HepG2 (cell line): ENCODE data around the gene MBLAC2. TPM values are rescaled to one million over a fixed set of nuclear protein-coding genes. Genes with fewer than 3 reads are reported as not detected.

Source experiments
- ARNT2 ChIP-seq: sonication (generic); formaldehyde crosslinking; IDR thresholded peaks from 2 replicates; pipeline ENCODE4 v1.8.0; 2022; ENCODE audit warnings: mild to moderate bottlenecking, low read depth, missing genetic modification reagents, moderate library complexity
- ATAD3A ChIP-seq: sonication (generic); formaldehyde crosslinking; IDR thresholded peaks from 2 replicates; pipeline ENCODE4 v1.4.0; 2020; ENCODE audit warnings: missing genetic modification reagents
- ATF7 ChIP-seq, 2 experiments: fragments of 450-650 bp in 1 of 2; sonication (generic) in 1 of 2; formaldehyde crosslinking in 1 of 2; IDR thresholded peaks; 2 replicates each; pipeline versions ENCODE4 v1.4.0 to v1.6.1; 2016 to 2020; ENCODE audit warnings: antibody characterized with exemption in 1 of 2, mild to moderate bottlenecking in 1 of 2, missing genetic modification reagents in 1 of 2
- CREM ChIP-seq, 2 experiments: sonication (generic) in 1 of 2; formaldehyde crosslinking in 1 of 2; IDR thresholded peaks; 2 replicates each; pipeline versions ENCODE4 v1.4.0 to v1.6.1; 2016 to 2020; ENCODE audit warnings: antibody characterized with exemption in 1 of 2, mild to moderate bottlenecking in 1 of 2, missing genetic modification reagents in 1 of 2
- FOXK2 ChIP-seq: fragments of 450-650 bp; IDR thresholded peaks from 2 replicates; pipeline ENCODE4 v1.6.1; 2016
- HMG20B ChIP-seq: conservative IDR thresholded peaks from 2 replicates; pipeline ENCODE4 v1.6.1; 2016; ENCODE audit warnings: missing genetic modification reagents, missing compliant biosample characterization
- IKZF5 ChIP-seq: IDR thresholded peaks from 2 replicates; pipeline ENCODE4 v1.6.1; 2018; ENCODE audit warnings: missing genetic modification reagents, mild to moderate bottlenecking, missing compliant biosample characterization
- KLF9 ChIP-seq: IDR thresholded peaks from 2 replicates; pipeline ENCODE4 v1.6.1; 2016; ENCODE audit warnings: low read depth
- NR2F2 ChIP-seq: IDR thresholded peaks from 2 replicates; pipeline ENCODE4 v1.6.1; 2012; ENCODE audit warnings: low read depth, inconsistent platforms, borderline replicate concordance
- RBAK ChIP-seq: sonication (generic); formaldehyde crosslinking; IDR thresholded peaks from 2 replicates; pipeline ENCODE4 v1.5.1; 2020; ENCODE audit warnings: mild to moderate bottlenecking, missing genetic modification reagents
- RFXAP ChIP-seq: sonication (generic); formaldehyde crosslinking; IDR thresholded peaks from 2 replicates; pipeline ENCODE4 v1.4.0; 2020; ENCODE audit warnings: missing genetic modification reagents, borderline replicate concordance
- RORA ChIP-seq: sonication (generic); formaldehyde crosslinking; IDR thresholded peaks from 2 replicates; pipeline ENCODE4 v1.5.0; 2020; ENCODE audit warnings: mild to moderate bottlenecking, missing genetic modification reagents, moderate library complexity
- SALL1 ChIP-seq: sonication (generic); formaldehyde crosslinking; IDR thresholded peaks from 2 replicates; pipeline ENCODE4 v1.8.0; 2022; ENCODE audit warnings: mild to moderate bottlenecking, missing genetic modification reagents
- SRSF4 ChIP-seq: fragments of 200-400 bp; formaldehyde crosslinking; IDR thresholded peaks from one replicate; pipeline ENCODE4 v1.6.1; 2018; ENCODE audit warnings: mild to moderate bottlenecking, low read depth, low read length, moderate library complexity; ENCODE audit not compliant: poor library complexity, severe bottlenecking
- ZC3H13 ChIP-seq: sonication (generic); formaldehyde crosslinking; IDR thresholded peaks from 2 replicates; pipeline ENCODE4 v1.8.1; 2023; ENCODE audit warnings: mild to moderate bottlenecking, missing genetic modification reagents, moderate library complexity
- ZKSCAN5 ChIP-seq: sonication (generic); formaldehyde crosslinking; IDR thresholded peaks from 2 replicates; pipeline ENCODE4 v1.5.1; 2020; ENCODE audit warnings: mild to moderate bottlenecking, missing genetic modification reagents
- ZNF136 ChIP-seq: sonication (generic); formaldehyde crosslinking; IDR thresholded peaks from 2 replicates; pipeline ENCODE4 v1.8.1; 2022; ENCODE audit warnings: low read depth, mild to moderate bottlenecking, moderate library complexity, missing genetic modification reagents
- ZNF282 ChIP-seq: fragments of 450-650 bp; IDR thresholded peaks from 2 replicates; pipeline ENCODE4 v1.6.1; 2018; ENCODE audit not compliant: partially characterized antibody
- ZNF382 ChIP-seq: sonication (generic); formaldehyde crosslinking; IDR thresholded peaks from 2 replicates; pipeline ENCODE4 v1.5.0; 2020; ENCODE audit warnings: missing genetic modification reagents, mild to moderate bottlenecking, borderline replicate concordance
- ZNF564 ChIP-seq: sonication (generic); formaldehyde crosslinking; IDR thresholded peaks from 2 replicates; pipeline ENCODE4 v1.8.1; 2023; ENCODE audit warnings: mild to moderate bottlenecking, missing genetic modification reagents
- ZNF629 ChIP-seq: sonication (generic); formaldehyde crosslinking; conservative IDR thresholded peaks from 2 replicates; pipeline ENCODE4 v1.5.0; 2020; ENCODE audit warnings: missing genetic modification reagents
- ZNF749 ChIP-seq: sonication (generic); formaldehyde crosslinking; IDR thresholded peaks from 2 replicates; pipeline ENCODE4 v1.8.0; 2022; ENCODE audit warnings: mild to moderate bottlenecking, missing genetic modification reagents, moderate library complexity, borderline replicate concordance
- ZSCAN12 ChIP-seq: sonication (generic); formaldehyde crosslinking; IDR thresholded peaks from 2 replicates; pipeline ENCODE4 v1.9.0; 2021; ENCODE audit warnings: mild to moderate bottlenecking, missing genetic modification reagents
- polyA plus RNA-seq, 8 experiments: library from polyadenylated mRNA; depleted of rRNA in 3 of 8; stranded (reverse) in 7 of 8; unstranded in 1 of 8; fragments of >200 nt; fragmentation: Illumina TruSeq in 4 of 8; extraction: Trizol in 4 of 8; gene quantifications; 2 replicates each; pipeline versions ENCODE4 v1.2.1 to v1.2.3, GENCODE V29; 2011 to 2016; ENCODE audit warnings: low read depth in 4 of 8, missing spikeins in 1 of 8, mixed read lengths in 1 of 8; ENCODE audit not compliant: insufficient read depth in 1 of 8
- total RNA-seq, 5 experiments: library from RNA; depleted of rRNA; stranded (reverse); fragments of >200 nt; fragmentation: Illumina TruSeq; extraction: Trizol; gene quantifications; 2 replicates each; pipeline ENCODE4 v1.2.3, GENCODE V29; 2016; ENCODE audit warnings: low read depth in 1 of 5

MBLAC2 gene
- total and polyA plus RNA-seq, 2 of the 13 experiments (the other 11 are each of a cell fraction or from before 2014, with no cell fraction given) = 2.9 to 4.1 TPM

GRCh38 chr5:90473396-90474234, 956 bp downstream of the MBLAC2 start (continued):
- TF ChIP-seq ATF7 (IDR thresholded peaks at IDR 0.05) (no peak), ATF7 (CRISPR knock-in tag; IDR thresholded peaks at IDR 0.05) (no peak), ZNF749 (CRISPR knock-in tag) (peak; percentile 71; the same call in 1 of the 2 replicates), ARNT2 (CRISPR knock-in tag) (0 out of 2 replicates have a peak, but pooled peaks have one; percentile 18), FOXK2 (no peak), ZSCAN12 (CRISPR knock-in tag) (no peak), SRSF4 (no peak), ZNF629 (CRISPR knock-in tag) (no peak), RFXAP (CRISPR knock-in tag) (peak; percentile 67; the same call in 1 of the 2 replicates), ZKSCAN5 (no peak), RBAK (CRISPR knock-in tag) (peak; percentile 33; the same call in 1 of the 2 replicates), NR2F2 (no peak), IKZF5 (CRISPR knock-in tag) (no peak), ZNF136 (CRISPR knock-in tag) (no peak), RORA (no peak), ZNF282 (no peak), HMG20B (CRISPR knock-in tag) (no peak), CREM (IDR thresholded peaks at IDR 0.05) (no peak), CREM (CRISPR knock-in tag; IDR thresholded peaks at IDR 0.05) (no peak), ATAD3A (CRISPR knock-in tag) (no peak), ZNF564 (CRISPR knock-in tag) (no peak; the same call in 1 of the 2 replicates), ZC3H13 (CRISPR knock-in tag) (peak; percentile 54; the same call in 1 of the 2 replicates), ZNF382 (no peak), SALL1 (CRISPR knock-in tag) (no peak; the same call in 1 of the 2 replicates), KLF9 (CRISPR knock-in tag) (no peak)
